Osteoblast (primary cell): Measurements from ENCODE around the gene SLC16A9. TPM values are rescaled to one million over a fixed set of nuclear protein-coding genes. Genes with fewer than 3 reads are reported as not detected.
A peak's percentile ranks its signal among the peaks of the same experiment; 100 is the strongest.

ENCODE experiments used
- DNase-seq: peaks from one replicate; pipeline ENCODE4 v3.0.0; 2011; ENCODE audit warnings: low spot score, mixed read lengths; ENCODE audit not compliant: insufficient read length; ENCODE audit errors: missing footprints
- H2AFZ ChIP-seq: 2 replicates; pipeline ENCODE4 v1.6.0; 2011; ENCODE audit warnings: mild to moderate bottlenecking, low read length
- H3K27ac ChIP-seq: 2 replicates; pipeline ENCODE4 v1.5.1; 2011; ENCODE audit warnings: mild to moderate bottlenecking, low read depth, low read length, moderate library complexity
- H3K27me3 ChIP-seq: 2 replicates; pipeline ENCODE4 v1.6.0; 2012; ENCODE audit warnings: mild to moderate bottlenecking, control low read depth, inconsistent platforms, low read length, moderate library complexity; ENCODE audit not compliant: insufficient read depth
- H3K36me3 ChIP-seq: 2 replicates; pipeline ENCODE4 v1.5.1; 2011; ENCODE audit warnings: mild to moderate bottlenecking, low read length, control low read depth, moderate library complexity; ENCODE audit not compliant: insufficient read depth
- H3K4me1 ChIP-seq: 2 replicates; pipeline ENCODE4 v1.5.1; 2011; ENCODE audit warnings: mild to moderate bottlenecking, low read length, control low read depth, moderate library complexity; ENCODE audit not compliant: insufficient read depth
- H3K4me2 ChIP-seq: 2 replicates; pipeline ENCODE4 v1.6.0; 2011; ENCODE audit warnings: mild to moderate bottlenecking, low read length; ENCODE audit not compliant: insufficient read depth
- H3K4me3 ChIP-seq: fragments of 200-600 bp; sonication (generic); 3 replicates; pipeline ENCODE4 v1.5.1; 2012; ENCODE audit warnings: mild to moderate bottlenecking, low read length, inconsistent platforms; ENCODE audit not compliant: insufficient read depth
- H3K79me2 ChIP-seq: 2 replicates; pipeline ENCODE4 v1.6.0; 2012; ENCODE audit warnings: mild to moderate bottlenecking, low read length, control low read depth, inconsistent platforms; ENCODE audit not compliant: insufficient read depth
- H3K9me3 ChIP-seq: 2 replicates; pipeline ENCODE4 v1.5.1; 2011; ENCODE audit warnings: low read depth, low read length, control low read depth
- H4K20me1 ChIP-seq: 2 replicates; pipeline ENCODE4 v1.6.0; 2012; ENCODE audit warnings: mild to moderate bottlenecking, low read length, control low read depth; ENCODE audit not compliant: insufficient read depth
- total RNA-seq: library from RNA; depleted of rRNA; stranded (reverse); fragments of >200 nt; gene quantifications from 2 replicates; pipeline ENCODE4 v1.2.3, GENCODE V29; 2012
- TF ChIP-seq, protein P1 (sequence below): IDR thresholded peaks from 2 replicates; pipeline ENCODE4 v1.5.1; 2011; ENCODE audit warnings: mild to moderate bottlenecking, low read depth, low read length, moderate library complexity; ENCODE audit errors: extremely low read depth

SLC16A9 gene
- total RNA-seq, 1 donor: 0.72 TPM

DNA sequence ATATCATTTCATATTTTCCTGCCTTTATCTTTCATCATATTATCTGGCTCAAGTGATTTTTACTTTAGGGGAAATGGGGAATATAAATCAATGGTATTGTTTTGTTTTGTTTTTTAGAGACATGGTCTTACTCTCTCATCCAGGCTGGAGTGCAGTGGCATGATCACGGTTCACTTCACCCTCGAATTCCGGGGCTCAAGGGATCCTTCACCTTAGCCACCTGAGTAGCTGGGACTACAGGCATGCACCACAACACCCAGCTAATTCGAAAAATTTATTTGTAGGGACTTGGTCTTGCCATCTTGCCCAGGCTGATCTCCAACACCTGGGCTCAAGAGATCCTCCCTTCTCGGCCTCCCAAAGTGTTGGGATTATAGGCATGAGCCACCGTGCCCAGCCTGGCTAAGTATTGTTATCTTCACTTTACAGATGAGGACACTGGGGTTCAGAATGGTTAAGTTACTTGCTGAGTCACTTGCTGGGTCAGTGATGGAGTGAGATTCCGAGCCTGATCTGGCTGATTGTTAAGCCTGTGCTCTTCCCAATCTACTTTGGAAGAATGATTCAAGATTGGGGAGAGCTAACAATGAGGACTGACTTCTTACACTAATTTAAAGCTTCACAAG is 3.7 kb upstream of the SLC16A9 start:
- TF ChIP-seq, protein P1, sequence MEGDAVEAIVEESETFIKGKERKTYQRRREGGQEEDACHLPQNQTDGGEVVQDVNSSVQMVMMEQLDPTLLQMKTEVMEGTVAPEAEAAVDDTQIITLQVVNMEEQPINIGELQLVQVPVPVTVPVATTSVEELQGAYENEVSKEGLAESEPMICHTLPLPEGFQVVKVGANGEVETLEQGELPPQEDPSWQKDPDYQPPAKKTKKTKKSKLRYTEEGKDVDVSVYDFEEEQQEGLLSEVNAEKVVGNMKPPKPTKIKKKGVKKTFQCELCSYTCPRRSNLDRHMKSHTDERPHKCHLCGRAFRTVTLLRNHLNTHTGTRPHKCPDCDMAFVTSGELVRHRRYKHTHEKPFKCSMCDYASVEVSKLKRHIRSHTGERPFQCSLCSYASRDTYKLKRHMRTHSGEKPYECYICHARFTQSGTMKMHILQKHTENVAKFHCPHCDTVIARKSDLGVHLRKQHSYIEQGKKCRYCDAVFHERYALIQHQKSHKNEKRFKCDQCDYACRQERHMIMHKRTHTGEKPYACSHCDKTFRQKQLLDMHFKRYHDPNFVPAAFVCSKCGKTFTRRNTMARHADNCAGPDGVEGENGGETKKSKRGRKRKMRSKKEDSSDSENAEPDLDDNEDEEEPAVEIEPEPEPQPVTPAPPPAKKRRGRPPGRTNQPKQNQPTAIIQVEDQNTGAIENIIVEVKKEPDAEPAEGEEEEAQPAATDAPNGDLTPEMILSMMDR: no peak
- Histone ChIP-seq H3K27ac (no peak overlapping the region), H3K4me3 (no peak overlapping the region), H3K36me3 (no peaks in the 10 kb centered on the region), H4K20me1 (no peaks in the 10 kb centered on the region), H3K9me3 (no peaks in the 10 kb centered on the region), H2AFZ (no peak overlapping the region), H3K4me1 (no peaks in the 10 kb centered on the region), H3K79me2 (no peaks in the 10 kb centered on the region), H3K4me2 (no peak overlapping the region), H3K27me3 (peaks cover 30% of the 10 kb centered on the region)
- DNase-seq: no peak

DNA sequence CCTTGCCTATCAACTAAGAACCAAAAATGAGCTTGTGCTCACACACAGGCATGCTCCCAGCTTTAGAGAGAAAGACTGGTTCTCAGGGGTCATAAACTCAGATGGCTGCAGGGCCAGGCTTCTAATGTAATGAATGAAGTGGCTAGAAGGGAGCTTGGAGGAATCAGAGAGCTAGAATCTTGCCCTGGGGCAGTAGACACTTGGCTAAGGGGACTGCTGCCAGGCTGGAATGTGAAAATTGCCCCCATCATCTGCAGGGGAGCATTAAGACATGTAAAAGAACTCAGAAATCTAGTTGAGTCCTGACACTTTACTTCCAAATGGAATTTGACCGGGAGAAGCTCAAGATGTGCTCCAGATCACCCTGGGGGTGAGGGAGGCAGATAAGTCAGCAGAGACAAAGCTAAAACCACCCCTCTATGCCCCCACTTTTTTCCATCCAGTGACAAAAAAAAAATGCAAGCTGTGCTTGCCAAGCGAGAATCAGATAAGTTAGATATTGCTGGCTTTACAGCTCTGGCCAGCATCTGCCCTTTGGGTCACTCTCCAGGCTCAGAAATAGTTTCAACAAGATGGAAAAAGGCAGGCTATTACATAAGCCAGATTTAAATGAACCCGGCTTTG is 2.3 kb upstream of the SLC16A9 start:
- Histone ChIP-seq H3K27me3 (peaks cover 36% of the 10 kb centered on the region), H2AFZ (no peak overlapping the region), H3K36me3 (no peaks in the 10 kb centered on the region), H4K20me1 (no peaks in the 10 kb centered on the region), H3K9me3 (no peaks in the 10 kb centered on the region), H3K4me2 (no peak overlapping the region), H3K27ac (no peak overlapping the region), H3K4me3 (no peak overlapping the region), H3K79me2 (no peaks in the 10 kb centered on the region), H3K4me1 (no peaks in the 10 kb centered on the region)
- no peak for DNase-seq
- TF ChIP-seq, protein P1: no peak

DNA sequence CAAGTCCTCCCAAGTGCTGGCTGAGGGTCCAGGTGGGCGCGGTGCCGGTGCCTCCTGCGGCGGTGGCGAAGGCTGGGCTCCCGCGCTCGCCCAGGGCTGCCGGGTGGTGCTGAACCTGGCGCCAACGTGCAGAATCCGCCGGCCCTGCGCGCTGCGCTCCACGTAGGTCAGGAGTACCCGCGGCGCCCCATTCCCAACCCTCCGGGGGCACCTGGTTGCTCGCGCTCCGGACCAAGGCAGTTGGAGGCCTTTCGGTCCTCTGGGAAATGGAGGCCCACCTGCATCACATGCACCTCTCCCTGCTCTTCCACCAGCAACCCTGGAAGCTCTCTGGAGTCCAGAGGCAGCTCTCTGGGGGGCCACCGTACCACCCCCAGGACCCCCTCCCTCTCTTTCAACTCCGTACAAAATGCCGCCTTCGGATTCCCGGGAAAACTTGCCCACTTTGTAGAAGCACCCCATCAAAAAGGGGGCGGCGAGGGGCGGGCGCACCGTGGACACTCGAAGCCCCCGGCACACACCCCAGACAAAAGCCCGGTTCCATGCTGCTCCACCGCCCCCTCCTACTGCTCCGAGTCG is 745 bp downstream of the SLC16A9 start:
- Histone ChIP-seq H3K79me2 (no peaks in the 10 kb centered on the region), H2AFZ (peak overlapping the region; percentile 67), H3K4me3 (peak overlapping the region; percentile 71), H3K4me1 (no peaks in the 10 kb centered on the region), H3K4me2 (peak overlapping the region; percentile 80), H3K36me3 (no peaks in the 10 kb centered on the region), H3K9me3 (no peaks in the 10 kb centered on the region), H3K27ac (no peak overlapping the region), H4K20me1 (no peaks in the 10 kb centered on the region), H3K27me3 (peaks cover 29% of the 10 kb centered on the region)
- DNase-seq: peak; percentile 57
- TF ChIP-seq, protein P1: no peak
